HG03460 (cell line): ENCODE data around the gene IPO9.
"Not testable (repeated sequence)": the region's sequence is repeated elsewhere in the genome, so short reads cannot be mapped to it uniquely, and the experiment has no call there.

ENCODE experiments used
- ATAC-seq: cut with Tn5 transposase; IDR thresholded peaks from one replicate; pipeline ENCODE4 v1.9.1; 2021; ENCODE audit not compliant: unreplicated experiment

IPO9 gene

GRCh38 chr1:201887116-201887866 is 58.3 kb downstream of the IPO9 start:
- no peak for ATAC-seq

GRCh38 chr1:201888282-201889089 is 59.5 kb downstream of the IPO9 start, which contains the start of gene SHISA4:
SHISA4 (plus strand) TSS chr1:201888898; CDS start chr1:201888995, 97 bp downstream.
- ATAC-seq: no peak

GRCh38 chr1:201889090-201889968 is 60.4 kb downstream of the IPO9 start:
- ATAC-seq: no peak

GRCh38 chr1:201890223-201890622 is 61.3 kb downstream of the IPO9 start:
- ATAC-seq: no peak

GRCh38 chr1:201890806-201891450 is 62.0 kb downstream of the IPO9 start:
- ATAC-seq: no peak

GRCh38 chr1:201891451-201892045 is 62.6 kb downstream of the IPO9 start:
- ATAC-seq: no peak

GRCh38 chr1:201892211-201892610 is 63.3 kb downstream of the IPO9 start:
- no peak for ATAC-seq

GRCh38 chr1:201893431-201893830 is 64.5 kb downstream of the IPO9 start:
- ATAC-seq: no peak

- ATAC-seq: no peak
Observed at GRCh38 chr1:201894343-201895119, 65.6 kb downstream of the IPO9 start.

- no peak for ATAC-seq
Observed at GRCh38 chr1:201895120-201895665, 66.2 kb downstream of the IPO9 start.

- ATAC-seq: peak; percentile 76
Observed at GRCh38 chr1:201895913-201896807, 67.2 kb downstream of the IPO9 start.

- no peak for ATAC-seq
Observed at GRCh38 chr1:201896951-201897391, 68.0 kb downstream of the IPO9 start.

- ATAC-seq: no peak
Observed at GRCh38 chr1:201898240-201898894, 69.4 kb downstream of the IPO9 start.

- ATAC-seq: no peak
Observed at GRCh38 chr1:201898992-201899391, 70.0 kb downstream of the IPO9 start.

- ATAC-seq: no peak
Observed at GRCh38 chr1:201899683-201900429, 70.9 kb downstream of the IPO9 start.

- no peak for ATAC-seq
Observed at GRCh38 chr1:201900476-201900875, 71.5 kb downstream of the IPO9 start.

GRCh38 chr1:201901036-201901435 is 72.1 kb downstream of the IPO9 start:
- not testable (repeated sequence) for ATAC-seq
